ES-I3 (cell line): ENCODE results near the gene RNF207.

ENCODE experiments used
- H3K36me3 ChIP-seq: 2 replicates; pipeline ENCODE4 v1.6.1; 2013; ENCODE audit warnings: mild to moderate bottlenecking, low read length, control low read depth, moderate library complexity; ENCODE audit not compliant: insufficient read depth
- H3K4me1 ChIP-seq: 2 replicates; pipeline ENCODE4 v1.6.1; 2013; ENCODE audit warnings: mild to moderate bottlenecking, control low read depth, low read length; ENCODE audit not compliant: insufficient read depth
- H3K9ac ChIP-seq: 2 replicates; pipeline ENCODE4 v1.6.1; 2013; ENCODE audit warnings: low read depth, mild to moderate bottlenecking, low read length, moderate library complexity
- H3K9me3 ChIP-seq: 2 replicates; pipeline ENCODE4 v1.6.1; 2013; ENCODE audit warnings: mild to moderate bottlenecking, low read length, moderate library complexity; ENCODE audit not compliant: control insufficient read depth, insufficient read depth

RNF207 gene

DNA sequence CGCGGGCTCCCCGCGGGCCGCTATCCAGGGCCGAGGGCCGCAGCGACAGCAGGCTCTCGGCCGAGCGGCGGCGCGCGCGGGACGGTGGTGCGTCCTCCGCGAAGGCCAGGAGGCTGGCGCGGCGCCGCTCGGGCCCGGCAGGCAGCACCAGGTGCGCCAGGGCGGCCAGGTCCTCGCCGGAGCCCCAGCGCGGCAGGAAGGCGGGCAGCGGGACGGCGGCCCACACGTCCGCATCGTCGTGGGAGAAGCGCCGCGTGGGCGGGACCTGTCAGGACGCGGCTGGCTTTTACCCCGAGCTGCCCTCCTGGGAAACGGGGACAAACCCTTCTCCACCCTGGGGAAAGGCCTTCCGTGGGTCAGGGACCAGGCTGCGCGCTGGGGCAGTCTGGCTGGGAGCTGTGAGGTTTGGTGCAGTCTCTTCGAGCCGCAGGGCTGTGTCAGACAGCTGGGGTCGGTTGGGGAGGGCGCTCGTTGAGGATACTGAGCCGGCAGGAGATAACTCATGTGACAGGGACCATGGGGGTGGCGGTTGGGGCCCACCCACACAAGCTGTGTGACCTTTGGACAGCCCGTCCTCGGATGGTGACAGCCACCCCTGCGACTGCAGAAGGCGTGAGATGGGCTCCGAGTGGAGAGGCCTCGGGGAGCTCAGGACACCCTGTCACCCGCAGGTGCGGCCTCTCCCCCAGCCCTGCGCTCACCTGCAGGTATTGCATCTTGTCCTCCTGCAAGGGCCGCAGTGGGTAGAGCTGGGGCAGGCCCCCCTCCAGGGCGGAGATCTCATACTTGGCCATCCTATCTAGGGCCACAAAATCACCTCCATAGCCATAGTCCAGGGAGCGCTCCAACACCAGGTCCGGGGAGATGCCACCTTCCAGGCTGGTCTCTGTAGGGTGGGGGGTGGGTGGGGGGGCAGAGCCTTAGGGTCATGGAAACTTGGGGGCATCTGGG is 44.1 kb downstream of the RNF207 start:
- peak overlapping the region; percentile 40; the same call in 1 of the 2 replicates for H3K9ac ChIP-seq
- H3K36me3 ChIP-seq: no peaks in the 10 kb centered on the region
- H3K4me1 ChIP-seq: no peaks in the 10 kb centered on the region; the same call in 1 of the 2 replicates
- no peaks in the 10 kb centered on the region for H3K9me3 ChIP-seq

DNA sequence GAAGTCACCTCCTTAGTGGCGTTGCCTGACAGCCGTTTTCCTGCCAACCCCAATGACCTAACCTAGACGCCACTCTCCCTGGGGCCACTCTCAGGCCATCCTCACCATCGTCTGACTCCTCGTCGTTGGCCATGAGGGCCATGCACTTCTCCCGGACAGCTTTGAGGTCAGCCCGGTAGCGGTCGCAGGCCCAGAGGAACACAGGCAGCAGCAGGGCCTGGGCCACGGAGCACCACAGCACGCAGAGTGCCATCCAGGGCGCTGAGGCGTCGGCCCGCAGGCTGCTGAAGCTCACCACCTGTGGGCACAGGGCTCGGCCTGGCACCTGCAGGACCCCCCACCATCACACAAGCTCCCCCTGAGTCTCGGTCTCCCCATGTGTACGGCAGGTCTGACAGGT is 45.3 kb downstream of the RNF207 start:
- H3K9me3 ChIP-seq: no peaks in the 10 kb centered on the region
- no peaks in the 10 kb centered on the region for H3K36me3 ChIP-seq
- H3K4me1 ChIP-seq: no peaks in the 10 kb centered on the region; the same call in 1 of the 2 replicates
- no peak overlapping the region for H3K9ac ChIP-seq

DNA sequence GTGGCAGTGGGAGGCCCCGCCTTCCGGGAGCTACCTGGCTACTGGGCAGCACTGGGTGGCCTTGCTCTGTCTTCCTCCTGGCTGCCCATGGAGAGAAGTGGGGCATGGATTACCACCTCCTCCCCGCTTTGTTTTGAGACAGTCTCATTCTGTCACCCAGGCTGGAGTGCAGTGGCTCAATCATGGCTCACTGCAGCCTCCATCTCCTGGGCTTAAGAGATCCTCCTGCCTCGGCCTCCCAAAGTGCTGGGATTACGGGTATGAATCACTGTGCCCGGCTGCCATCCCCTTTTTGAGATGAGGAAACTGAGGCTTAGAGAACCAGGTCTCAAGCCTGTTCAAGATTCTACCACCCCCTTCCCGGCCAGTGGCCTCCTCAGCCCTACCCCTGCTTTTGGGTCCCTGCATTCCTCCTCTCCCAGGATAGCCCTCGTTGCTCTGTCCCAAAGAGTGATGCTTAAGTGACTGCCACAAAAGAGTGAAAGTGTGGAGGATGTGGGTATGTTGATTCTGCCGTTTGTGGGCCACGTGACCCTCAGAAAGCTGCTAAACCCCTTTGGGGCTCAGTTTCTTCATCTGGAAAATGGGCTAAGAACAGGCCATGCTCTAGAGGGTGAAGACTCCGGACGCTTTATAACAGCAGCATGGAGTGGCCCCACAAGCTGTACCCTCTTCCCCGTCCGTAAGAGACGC is 45.9 kb downstream of the RNF207 start:
- no peaks in the 10 kb centered on the region; the same call in 1 of the 2 replicates for H3K4me1 ChIP-seq
- no peak overlapping the region for H3K9ac ChIP-seq
- H3K9me3 ChIP-seq: no peaks in the 10 kb centered on the region
- H3K36me3 ChIP-seq: no peaks in the 10 kb centered on the region

DNA sequence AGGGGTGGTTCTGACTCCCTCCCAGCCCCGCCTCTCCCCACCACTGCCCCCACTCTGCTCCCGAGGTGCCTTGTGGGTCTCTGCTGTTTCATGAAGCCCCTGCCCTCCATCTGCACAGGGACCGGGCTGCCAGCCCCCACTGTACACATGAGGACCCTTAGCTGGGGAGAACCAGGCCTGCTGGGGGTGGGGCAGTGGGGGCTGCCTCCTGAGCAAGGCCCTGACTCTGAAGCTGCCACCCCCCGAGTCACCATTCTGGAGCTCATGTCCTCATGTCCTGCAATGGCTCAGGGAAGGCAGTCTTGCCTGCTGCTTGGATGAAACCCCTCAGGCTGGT is 46.4 kb downstream of the RNF207 start:
- no peaks in the 10 kb centered on the region for H3K36me3 ChIP-seq
- no peak overlapping the region for H3K9ac ChIP-seq
- H3K9me3 ChIP-seq: no peaks in the 10 kb centered on the region
- no peaks in the 10 kb centered on the region; the same call in 1 of the 2 replicates for H3K4me1 ChIP-seq

DNA sequence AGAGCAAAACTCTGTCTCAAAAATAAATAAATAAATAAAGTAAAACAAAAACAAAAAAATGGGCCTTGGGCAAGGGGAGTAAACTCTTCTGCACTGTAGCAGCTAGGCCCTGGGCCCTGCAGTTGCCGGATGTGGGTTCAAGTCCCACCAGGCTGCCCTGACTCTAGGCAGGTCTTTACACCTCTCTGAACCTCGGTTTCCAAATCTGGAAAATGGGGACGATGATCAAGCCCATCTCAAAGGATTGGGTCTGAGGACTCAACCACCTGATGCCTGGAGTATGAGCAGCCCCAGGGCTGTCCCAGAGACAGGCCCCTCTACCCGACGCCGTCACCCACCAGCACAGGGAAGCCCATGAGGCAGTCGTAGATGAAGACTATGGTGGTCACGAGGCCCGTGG is 47.5 kb downstream of the RNF207 start:
- no peak overlapping the region for H3K9ac ChIP-seq

DNA sequence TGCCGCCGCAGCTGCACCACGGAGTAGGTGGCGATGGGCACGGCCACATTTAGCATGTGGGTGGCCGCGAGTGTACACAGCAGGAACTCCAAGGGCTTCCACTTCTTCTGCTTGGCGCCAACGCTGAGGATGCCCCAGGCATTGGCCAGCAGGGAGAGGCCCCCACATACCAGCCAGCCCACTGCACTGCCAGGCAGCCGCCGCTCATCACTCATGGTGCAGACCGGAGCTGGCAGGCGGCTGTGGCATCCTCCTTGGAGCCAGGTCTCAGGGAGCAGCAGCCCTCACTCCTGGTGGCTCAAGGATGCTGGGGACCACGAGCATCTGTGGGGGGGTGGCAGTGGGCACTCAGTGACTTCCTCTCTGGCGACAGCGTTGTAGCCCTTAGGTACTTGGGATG is 48.8 kb downstream of the RNF207 start:
- Histone ChIP-seq H3K9ac (no peak overlapping the region), H3K4me1 (peaks cover 2% of the 10 kb centered on the region; the same call in 1 of the 2 replicates), H3K36me3 (no peaks in the 10 kb centered on the region), H3K9me3 (no peaks in the 10 kb centered on the region)

More for the DNA sequence above, 47.5 kb downstream of the RNF207 start:
- Histone ChIP-seq H3K9me3 (no peaks in the 10 kb centered on the region), H3K4me1 (no peaks in the 10 kb centered on the region; the same call in 1 of the 2 replicates), H3K36me3 (no peaks in the 10 kb centered on the region)

DNA sequence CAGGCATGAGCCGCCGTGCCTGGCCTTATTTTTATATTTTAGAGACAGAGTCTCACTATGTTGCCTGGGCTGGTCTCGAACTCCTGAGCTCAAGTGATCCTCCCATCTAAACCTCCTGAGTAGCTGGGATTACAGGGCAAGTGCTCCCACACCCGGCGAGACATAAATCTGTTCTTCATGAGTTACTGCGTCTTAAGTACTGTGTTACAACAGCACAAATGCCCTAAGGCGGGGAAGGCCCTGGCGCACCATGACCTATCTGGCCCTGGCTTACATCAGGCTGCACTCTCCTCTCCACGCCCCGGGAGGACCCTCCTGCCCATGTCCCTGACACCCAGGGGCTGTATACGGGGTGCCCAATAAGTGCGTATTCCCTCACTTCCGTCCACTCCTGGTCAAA is 50.7 kb downstream of the RNF207 start:
- peaks cover 3% of the 10 kb centered on the region; the same call in 1 of the 2 replicates for H3K4me1 ChIP-seq
- no peaks in the 10 kb centered on the region for H3K9me3 ChIP-seq
- H3K36me3 ChIP-seq: no peaks in the 10 kb centered on the region
- H3K9ac ChIP-seq: no peak overlapping the region

DNA sequence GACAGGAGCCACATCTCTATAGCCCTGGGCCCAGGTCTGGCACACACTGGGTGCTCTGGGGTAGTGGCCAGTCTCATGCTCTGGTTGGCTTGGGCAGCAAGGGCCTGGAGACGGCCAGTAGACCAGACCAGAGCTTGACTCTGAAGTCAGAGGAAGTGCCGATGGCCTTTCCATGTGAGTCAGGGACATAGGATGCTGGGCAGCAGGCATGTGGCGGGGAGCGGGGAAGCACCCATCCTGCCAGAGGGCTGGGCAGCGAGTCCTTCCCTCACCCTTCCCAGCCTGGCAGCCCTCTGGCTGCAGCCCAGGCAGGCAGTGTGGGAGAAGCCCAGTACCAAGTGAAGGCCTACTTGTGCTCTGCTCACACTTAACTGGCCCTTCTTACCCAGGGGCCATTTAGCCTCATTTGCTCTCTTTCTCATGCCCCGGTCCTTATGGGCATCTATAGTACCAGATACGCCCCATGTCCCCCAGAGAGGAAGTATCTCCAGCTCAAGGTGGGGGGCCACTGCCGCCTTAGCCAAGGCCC is 51.7 kb downstream of the RNF207 start:
- Histone ChIP-seq H3K4me1 (peaks cover 6% of the 10 kb centered on the region; the same call in 1 of the 2 replicates), H3K36me3 (no peaks in the 10 kb centered on the region), H3K9ac (no peak overlapping the region), H3K9me3 (no peaks in the 10 kb centered on the region)

DNA sequence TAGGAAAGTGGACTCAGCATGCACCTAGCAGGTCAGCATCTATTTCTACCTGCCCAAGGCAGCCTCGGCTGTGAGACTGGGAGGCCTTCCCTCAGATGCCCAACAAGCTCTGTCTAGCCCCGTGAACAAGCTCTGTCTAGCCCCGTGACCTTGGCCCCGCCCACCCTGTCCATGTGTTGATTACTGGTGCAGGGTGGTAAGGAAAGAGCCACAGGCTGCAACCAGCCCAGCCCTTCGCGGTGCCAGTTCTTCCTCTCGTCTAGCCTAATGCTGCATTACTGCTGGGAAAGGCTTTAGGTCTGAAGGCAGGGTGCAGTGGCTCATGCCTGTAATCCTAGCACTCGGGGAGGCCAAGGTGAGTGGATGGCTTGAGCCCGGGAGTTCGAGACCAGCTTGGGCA is 52.8 kb downstream of the RNF207 start:
- Histone ChIP-seq H3K9ac (no peak overlapping the region), H3K4me1 (peaks cover 6% of the 10 kb centered on the region; the same call in 1 of the 2 replicates), H3K36me3 (no peaks in the 10 kb centered on the region), H3K9me3 (no peaks in the 10 kb centered on the region)

DNA sequence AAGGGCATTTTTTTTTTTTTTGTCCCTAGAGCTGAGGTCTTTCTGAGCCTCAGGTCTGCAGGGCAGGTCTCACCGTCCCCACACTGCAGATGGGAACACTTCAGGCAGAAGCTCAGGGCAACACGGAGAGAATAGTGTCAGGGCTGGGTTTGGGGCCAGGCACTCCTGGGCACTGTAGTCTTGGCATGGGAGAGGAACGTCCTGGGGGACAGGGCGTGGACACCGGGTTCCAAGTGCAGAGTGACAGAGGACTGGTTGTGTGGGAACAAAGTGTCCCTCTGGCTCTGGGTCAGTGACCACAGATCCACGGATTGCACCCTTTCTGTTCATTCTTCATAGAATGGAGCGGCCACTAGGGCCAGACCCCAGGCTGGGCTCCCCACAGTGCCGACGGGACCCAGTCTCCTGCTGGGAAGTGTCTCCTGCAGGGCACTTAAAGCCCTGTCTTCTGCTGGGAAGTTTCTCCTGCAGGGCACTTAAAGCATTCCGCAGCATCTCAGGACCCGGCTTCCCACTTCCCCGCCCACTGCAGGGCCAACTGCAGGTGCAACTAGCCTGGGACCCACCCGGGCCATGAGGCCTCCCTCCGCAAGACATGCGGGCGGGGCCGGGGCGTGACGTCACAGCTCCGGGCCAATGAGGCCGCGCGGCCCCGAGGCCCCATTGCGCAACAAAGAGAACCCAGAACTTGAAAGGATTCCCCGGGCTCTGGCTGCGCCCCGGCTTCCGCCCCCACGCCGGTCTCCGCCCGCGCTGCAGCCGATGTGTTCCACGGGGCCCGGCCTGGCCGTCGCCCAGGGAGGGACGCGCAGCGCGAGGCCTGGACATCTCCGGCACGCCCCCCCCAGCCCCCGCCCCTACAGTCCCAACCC is 53.8 kb downstream of the RNF207 start:
- H3K9me3 ChIP-seq: no peaks in the 10 kb centered on the region
- peak overlapping the region; percentile 72; the same call in 1 of the 2 replicates for H3K9ac ChIP-seq
- H3K4me1 ChIP-seq: peaks cover 6% of the 10 kb centered on the region; the same call in 1 of the 2 replicates

DNA sequence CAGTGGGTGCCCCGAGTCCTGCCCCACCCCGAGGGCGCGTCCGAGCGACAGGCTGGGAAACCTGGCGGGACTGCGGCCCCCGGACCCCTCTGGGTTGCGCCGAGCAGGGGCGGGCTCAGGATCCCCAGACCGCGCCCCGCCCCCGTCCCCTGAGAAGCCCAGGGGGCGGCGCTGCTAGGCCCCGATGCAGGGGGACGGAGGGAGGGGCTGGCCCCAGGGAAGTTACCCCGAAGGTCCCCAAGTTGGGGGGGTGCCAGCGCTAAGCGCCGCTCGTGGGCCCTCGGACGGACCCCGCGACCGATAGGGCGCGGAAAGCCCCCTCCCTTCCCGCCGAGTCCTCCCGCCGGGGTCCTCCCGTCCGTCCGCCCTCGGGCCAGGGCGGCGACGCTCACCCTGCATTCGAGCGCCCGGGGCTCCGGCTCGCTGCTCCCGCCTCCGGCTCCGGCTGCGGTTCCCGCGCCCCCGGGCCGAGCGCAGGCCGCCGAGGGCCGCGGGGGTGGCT is 54.6 kb downstream of the RNF207 start:
- H3K4me1 ChIP-seq: peaks cover 6% of the 10 kb centered on the region; the same call in 1 of the 2 replicates
- peak overlapping the region; percentile 72 for H3K9ac ChIP-seq
- no peaks in the 10 kb centered on the region for H3K9me3 ChIP-seq
- H3K36me3 ChIP-seq: no peaks in the 10 kb centered on the region

More for the DNA sequence above, 53.8 kb downstream of the RNF207 start:
- H3K36me3 ChIP-seq: no peaks in the 10 kb centered on the region

DNA sequence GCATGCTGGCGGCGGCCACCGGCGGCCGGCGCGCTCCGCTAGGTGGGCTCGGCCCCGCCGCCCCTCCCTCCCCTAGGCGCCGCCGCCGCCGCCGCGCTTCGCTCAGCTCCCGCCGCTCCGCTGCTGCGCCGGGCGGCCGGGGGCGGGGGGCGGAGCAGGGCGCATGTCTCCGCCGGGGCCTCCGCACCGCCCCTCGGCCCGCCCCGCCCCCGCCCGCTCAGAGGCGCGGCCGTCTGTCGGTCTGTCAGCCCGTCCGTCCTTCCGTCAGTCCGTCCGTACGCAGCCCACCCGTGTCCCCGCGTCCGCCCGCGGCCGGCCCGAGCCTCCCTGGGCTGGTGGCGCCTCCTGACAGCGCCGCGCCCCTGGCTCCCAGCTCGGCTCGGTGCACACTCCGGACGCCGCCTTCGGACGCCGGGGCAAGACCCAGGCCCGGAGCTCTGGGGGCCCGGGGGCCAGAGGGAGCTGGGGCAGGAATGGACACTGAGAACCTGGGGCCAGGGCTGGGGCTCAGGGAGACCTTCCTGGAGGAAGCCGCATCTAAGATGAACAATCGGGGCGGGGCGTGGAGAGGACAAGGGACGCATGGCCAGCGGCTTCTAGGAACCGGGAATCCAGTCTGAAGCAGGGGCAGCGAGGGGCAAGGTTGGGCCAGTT is 55.2 kb downstream of the RNF207 start, which contains the start of gene GPR153:
Gene GPR153 (minus strand): TSS at position 138 of the 654 bp plus-strand sequence. CDS start 6,193 bp downstream, outside the sequence.
- peaks cover 6% of the 10 kb centered on the region; the same call in 1 of the 2 replicates for H3K4me1 ChIP-seq
- H3K9ac ChIP-seq: peak within 1 kb of the TSS; percentile 72
- no peaks in the 10 kb centered on the region for H3K9me3 ChIP-seq
- H3K36me3 ChIP-seq: no peaks in the 10 kb centered on the region

DNA sequence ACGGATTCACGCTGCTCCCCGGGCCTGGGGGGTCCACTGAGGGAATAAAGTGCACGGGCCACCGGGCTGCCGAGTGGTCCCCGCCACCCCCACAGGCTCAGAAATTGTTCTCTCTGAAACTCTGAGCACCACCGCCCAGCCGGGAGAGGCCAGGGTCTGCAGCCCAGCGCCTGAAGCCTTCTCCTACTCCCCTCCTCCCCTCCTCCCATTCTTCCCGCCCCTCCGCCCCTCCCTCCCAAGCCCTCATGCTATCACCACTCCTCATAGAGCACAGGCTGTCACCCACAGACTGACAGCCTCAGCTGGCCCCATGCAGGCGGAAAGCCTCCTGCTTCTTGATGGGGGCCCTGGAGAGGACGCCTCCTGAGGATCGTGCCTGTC is 55.7 kb downstream of the RNF207 start:
- no peaks in the 10 kb centered on the region for H3K9me3 ChIP-seq
- peaks cover 6% of the 10 kb centered on the region; the same call in 1 of the 2 replicates for H3K4me1 ChIP-seq
- no peaks in the 10 kb centered on the region for H3K36me3 ChIP-seq
- peak overlapping the region; percentile 46; the same call in 1 of the 2 replicates for H3K9ac ChIP-seq
